ENCODE results near the gene SDR9C7.
"Not testable (repeated sequence)": the region's sequence is repeated elsewhere in the genome, so short reads cannot be mapped to it uniquely, and the experiment has no call there.

The SDR9C7 gene

GRCh38 chr12:56909403-56909802 is 24.8 kb downstream of the SDR9C7 start:
- Histone ChIP-seq H3K9me3 (ENCODE audit: control insufficient read depth, low read length) (peaks cover 23% of the 10 kb centered on the region), H3K27me3 (replicated peaks; ENCODE audit: control insufficient read depth, insufficient read depth, low read length) (peaks cover 22% of the 10 kb centered on the region)
- not testable (repeated sequence) for H3K9ac ChIP-seq (ENCODE audit: low read length); H3K4me1 ChIP-seq (ENCODE audit: control insufficient read depth, insufficient read depth, low read length); H3K36me3 ChIP-seq (ENCODE audit: control insufficient read depth, insufficient read depth, low read length, severe bottlenecking); DNase-seq (ENCODE audit: low read depth); H3K4me3 ChIP-seq (ENCODE audit: low read length)

GRCh38 chr12:56908136-56908535 is 26.1 kb downstream of the SDR9C7 start:
- Histone ChIP-seq H3K36me3 (ENCODE audit: control insufficient read depth, insufficient read depth, low read length, severe bottlenecking) (no peaks in the 10 kb centered on the region), H3K9me3 (ENCODE audit: control insufficient read depth, low read length) (peaks cover 35% of the 10 kb centered on the region), H3K4me1 (ENCODE audit: control insufficient read depth, insufficient read depth, low read length) (no peaks in the 10 kb centered on the region), H3K9ac (ENCODE audit: low read length) (no peak overlapping the region), H3K27me3 (replicated peaks; ENCODE audit: control insufficient read depth, insufficient read depth, low read length) (peaks cover 24% of the 10 kb centered on the region), H3K4me3 (ENCODE audit: low read length) (no peak overlapping the region)
- DNase-seq (ENCODE audit: low read depth) = no peak

GRCh38 chr12:56905852-56906251 is 28.4 kb downstream of the SDR9C7 start:
- peaks cover 36% of the 10 kb centered on the region for H3K9me3 ChIP-seq (ENCODE audit: control insufficient read depth, low read length)
- peaks cover 14% of the 10 kb centered on the region for H3K27me3 ChIP-seq (replicated peaks; ENCODE audit: control insufficient read depth, insufficient read depth, low read length)
- DNase-seq (ENCODE audit: low read depth) = no peak
- H3K4me3 ChIP-seq (ENCODE audit: low read length) = no peak overlapping the region
- no peaks in the 10 kb centered on the region for H3K4me1 ChIP-seq (ENCODE audit: control insufficient read depth, insufficient read depth, low read length)
- no peaks in the 10 kb centered on the region for H3K36me3 ChIP-seq (ENCODE audit: control insufficient read depth, insufficient read depth, low read length, severe bottlenecking)
- H3K9ac ChIP-seq (ENCODE audit: low read length) = no peak overlapping the region

- Histone ChIP-seq H3K4me1 (ENCODE audit: control insufficient read depth, insufficient read depth, low read length) (no peaks in the 10 kb centered on the region), H3K27me3 (replicated peaks; ENCODE audit: control insufficient read depth, insufficient read depth, low read length) (peaks cover 14% of the 10 kb centered on the region), H3K9me3 (ENCODE audit: control insufficient read depth, low read length) (peaks cover 30% of the 10 kb centered on the region), H3K9ac (ENCODE audit: low read length) (no peak overlapping the region), H3K4me3 (ENCODE audit: low read length) (no peak overlapping the region), H3K36me3 (ENCODE audit: control insufficient read depth, insufficient read depth, low read length, severe bottlenecking) (no peaks in the 10 kb centered on the region)
- DNase-seq (ENCODE audit: low read depth) = no peak
Observed at GRCh38 chr12:56903374-56903773, 30.8 kb downstream of the SDR9C7 start.

- DNase-seq (ENCODE audit: low read depth); H3K4me3 ChIP-seq (ENCODE audit: low read length); H3K9ac ChIP-seq (ENCODE audit: low read length); H3K36me3 ChIP-seq (ENCODE audit: control insufficient read depth, insufficient read depth, low read length, severe bottlenecking); H3K4me1 ChIP-seq (ENCODE audit: control insufficient read depth, insufficient read depth, low read length); H3K27me3 ChIP-seq (replicated peaks; ENCODE audit: control insufficient read depth, insufficient read depth, low read length): not testable (repeated sequence)
- H3K9me3 ChIP-seq (ENCODE audit: control insufficient read depth, low read length) = peaks cover 30% of the 10 kb centered on the region
Observed at GRCh38 chr12:56901313-56901712, 32.9 kb downstream of the SDR9C7 start.

- H3K27me3 ChIP-seq (replicated peaks; ENCODE audit: control insufficient read depth, insufficient read depth, low read length) = peaks cover 2% of the 10 kb centered on the region
- no peaks in the 10 kb centered on the region for H3K4me1 ChIP-seq (ENCODE audit: control insufficient read depth, insufficient read depth, low read length)
- H3K4me3 ChIP-seq (ENCODE audit: low read length) = no peak overlapping the region
- no peak overlapping the region for H3K9ac ChIP-seq (ENCODE audit: low read length)
- H3K9me3 ChIP-seq (ENCODE audit: control insufficient read depth, low read length) = peaks cover 30% of the 10 kb centered on the region
- H3K36me3 ChIP-seq (ENCODE audit: control insufficient read depth, insufficient read depth, low read length, severe bottlenecking) = no peaks in the 10 kb centered on the region
- DNase-seq (ENCODE audit: low read depth) = peak; percentile 2
Observed at GRCh38 chr12:56900583-56900982, 33.6 kb downstream of the SDR9C7 start.

GRCh38 chr12:56898938-56899337 is 35.3 kb downstream of the SDR9C7 start:
- Histone ChIP-seq H3K4me3 (ENCODE audit: low read length) (no peak overlapping the region), H3K9me3 (ENCODE audit: control insufficient read depth, low read length) (peaks cover 25% of the 10 kb centered on the region), H3K27me3 (replicated peaks; ENCODE audit: control insufficient read depth, insufficient read depth, low read length) (peaks cover under 1% of the 10 kb centered on the region), H3K9ac (ENCODE audit: low read length) (no peak overlapping the region), H3K36me3 (ENCODE audit: control insufficient read depth, insufficient read depth, low read length, severe bottlenecking) (no peaks in the 10 kb centered on the region), H3K4me1 (ENCODE audit: control insufficient read depth, insufficient read depth, low read length) (no peaks in the 10 kb centered on the region)
- DNase-seq (ENCODE audit: low read depth) = no peak

- no peak overlapping the region for H3K4me3 ChIP-seq (ENCODE audit: low read length)
- H3K36me3 ChIP-seq (ENCODE audit: control insufficient read depth, insufficient read depth, low read length, severe bottlenecking) = no peaks in the 10 kb centered on the region
- no peaks in the 10 kb centered on the region for H3K4me1 ChIP-seq (ENCODE audit: control insufficient read depth, insufficient read depth, low read length)
- peak; percentile 9 for DNase-seq (ENCODE audit: low read depth)
- no peak overlapping the region for H3K9ac ChIP-seq (ENCODE audit: low read length)
- H3K9me3 ChIP-seq (ENCODE audit: control insufficient read depth, low read length) = peaks cover 17% of the 10 kb centered on the region
- no peaks in the 10 kb centered on the region for H3K27me3 ChIP-seq (replicated peaks; ENCODE audit: control insufficient read depth, insufficient read depth, low read length)
Observed at GRCh38 chr12:56897844-56898361, 36.3 kb downstream of the SDR9C7 start.

GRCh38 chr12:56896082-56896481 is 38.1 kb downstream of the SDR9C7 start:
- H3K9me3 ChIP-seq (ENCODE audit: control insufficient read depth, low read length) = peaks cover 13% of the 10 kb centered on the region
- H3K4me1 ChIP-seq (ENCODE audit: control insufficient read depth, insufficient read depth, low read length) = no peaks in the 10 kb centered on the region
- no peak overlapping the region for H3K9ac ChIP-seq (ENCODE audit: low read length)
- DNase-seq (ENCODE audit: low read depth) = no peak
- H3K4me3 ChIP-seq (ENCODE audit: low read length) = no peak overlapping the region
- H3K36me3 ChIP-seq (ENCODE audit: control insufficient read depth, insufficient read depth, low read length, severe bottlenecking) = no peaks in the 10 kb centered on the region
- H3K27me3 ChIP-seq (replicated peaks; ENCODE audit: control insufficient read depth, insufficient read depth, low read length) = no peaks in the 10 kb centered on the region

GRCh38 chr12:56894698-56895368 is 39.4 kb downstream of the SDR9C7 start:
- Histone ChIP-seq H3K4me3 (ENCODE audit: low read length) (no peak overlapping the region), H3K9me3 (ENCODE audit: control insufficient read depth, low read length) (peaks cover under 1% of the 10 kb centered on the region), H3K9ac (ENCODE audit: low read length) (no peak overlapping the region), H3K27me3 (replicated peaks; ENCODE audit: control insufficient read depth, insufficient read depth, low read length) (no peaks in the 10 kb centered on the region), H3K36me3 (ENCODE audit: control insufficient read depth, insufficient read depth, low read length, severe bottlenecking) (no peaks in the 10 kb centered on the region), H3K4me1 (ENCODE audit: control insufficient read depth, insufficient read depth, low read length) (no peaks in the 10 kb centered on the region)
- no peak for DNase-seq (ENCODE audit: low read depth)

- H3K36me3 ChIP-seq (ENCODE audit: control insufficient read depth, insufficient read depth, low read length, severe bottlenecking); H3K4me1 ChIP-seq (ENCODE audit: control insufficient read depth, insufficient read depth, low read length); H3K27me3 ChIP-seq (replicated peaks; ENCODE audit: control insufficient read depth, insufficient read depth, low read length); H3K9ac ChIP-seq (ENCODE audit: low read length); DNase-seq (ENCODE audit: low read depth); H3K4me3 ChIP-seq (ENCODE audit: low read length); H3K9me3 ChIP-seq (ENCODE audit: control insufficient read depth, low read length): not testable (repeated sequence)
Observed at GRCh38 chr12:56891885-56892284, 42.3 kb downstream of the SDR9C7 start.

- H3K36me3 ChIP-seq (ENCODE audit: control insufficient read depth, insufficient read depth, low read length, severe bottlenecking) = no peaks in the 10 kb centered on the region
- peaks cover 6% of the 10 kb centered on the region for H3K4me1 ChIP-seq (ENCODE audit: control insufficient read depth, insufficient read depth, low read length)
- peaks cover 19% of the 10 kb centered on the region for H3K9me3 ChIP-seq (ENCODE audit: control insufficient read depth, low read length)
- no peak for DNase-seq (ENCODE audit: low read depth)
- H3K27me3 ChIP-seq (replicated peaks; ENCODE audit: control insufficient read depth, insufficient read depth, low read length) = no peaks in the 10 kb centered on the region
- no peak overlapping the region for H3K9ac ChIP-seq (ENCODE audit: low read length)
- H3K4me3 ChIP-seq (ENCODE audit: low read length) = no peak overlapping the region
Observed at GRCh38 chr12:56886319-56886718, 47.9 kb downstream of the SDR9C7 start.
